ENCODE results near the gene HSF4. TPM values are rescaled to one million over a fixed set of nuclear protein-coding genes. Genes with fewer than 3 reads are reported as not detected.

Gene HSF4
- total RNA-seq, 1 experiment from 2014 or later: 2.2 TPM

- POLR2A ChIA-PET: no interaction called here
Observed at GRCh38 chr16:67194260-67194659, 29.7 kb downstream of the HSF4 start.

GRCh38 chr16:67195676-67196075 is 31.1 kb downstream of the HSF4 start:
- peaks cover 38% of the 10 kb centered on the region for H3K36me3 Mint-ChIP-seq

More at GRCh38 chr16:67194260-67194659, 29.7 kb downstream of the HSF4 start:
- Mint-ChIP-seq H3K4me1 (peaks cover 29% of the 10 kb centered on the region), H3K27ac (no peak overlapping the region), H3K36me3 (peaks cover 36% of the 10 kb centered on the region), H3K9me3 (no peaks in the 10 kb centered on the region), H3K27me3 (ENCODE audit: low read depth) (no peaks in the 10 kb centered on the region), H3K4me3 (peak overlapping the region; percentile 87)
- TF ChIP-seq E2F4 (CRISPR knock-in tag; IDR thresholded peaks at IDR 0.05; ENCODE audit: borderline replicate concordance, low read depth): no peak
- TF ChIP-seq EMX1 (CRISPR knock-in tag; IDR thresholded peaks at IDR 0.05): no peak
- no peak for TF ChIP-seq E2F5 (CRISPR knock-in tag; IDR thresholded peaks at IDR 0.05)
- no peak for TF ChIP-seq NR2C2 (CRISPR knock-in tag; IDR thresholded peaks at IDR 0.05)
- TF ChIP-seq CREM (CRISPR knock-in tag; IDR thresholded peaks at IDR 0.05): no peak
- no peak for TF ChIP-seq GRHL2 (CRISPR knock-in tag; IDR thresholded peaks at IDR 0.05; ENCODE audit: insufficient replicate concordance, severe bottlenecking)
- no peak for TF ChIP-seq JAZF1 (CRISPR knock-in tag; IDR thresholded peaks at IDR 0.05)
- no peak for TF ChIP-seq ZNF121 (CRISPR knock-in tag; IDR thresholded peaks at IDR 0.05)
- no peak for ATAC-seq
- DNase-seq (ENCODE audit: low spot score): no peak
- CTCF ChIA-PET: no interaction called here

More at GRCh38 chr16:67195676-67196075, 31.1 kb downstream of the HSF4 start:
- Mint-ChIP-seq H3K27ac (no peak overlapping the region), H3K9me3 (no peaks in the 10 kb centered on the region), H3K27me3 (ENCODE audit: low read depth) (no peaks in the 10 kb centered on the region), H3K4me1 (peaks cover 25% of the 10 kb centered on the region), H3K4me3 (no peak overlapping the region)
- ATAC-seq: no peak
- CTCF ChIA-PET: no interaction called here
- no peak for DNase-seq (ENCODE audit: low spot score)
- POLR2A ChIA-PET: no interaction called here
- TF ChIP-seq USF2 (CRISPR knock-in tag; IDR thresholded peaks at IDR 0.05): no peak
- no peak for TF ChIP-seq MXD4 (CRISPR knock-in tag; IDR thresholded peaks at IDR 0.05; ENCODE audit: borderline replicate concordance)
- no peak for TF ChIP-seq GABPB1 (CRISPR knock-in tag; IDR thresholded peaks at IDR 0.05)
- TF ChIP-seq ZNF281 (CRISPR knock-in tag; IDR thresholded peaks at IDR 0.05): no peak
- no peak for TF ChIP-seq ARID4B (CRISPR knock-in tag; IDR thresholded peaks at IDR 0.05; ENCODE audit: borderline replicate concordance)
